Epithelial cell of esophagus (primary cell): ENCODE results near the gene WBP2.

Experiments
- DNase-seq: peaks from one replicate; pipeline ENCODE4 v3.0.0; 2010; ENCODE audit warnings: low read depth
- H3K4me3 ChIP-seq: 2 replicates; pipeline ENCODE4 v1.5.1; 2011; ENCODE audit warnings: mild to moderate bottlenecking, low read length, control low read depth
- CTCF ChIP-seq: IDR thresholded peaks from 2 replicates; pipeline ENCODE4 v1.5.1; 2011; ENCODE audit warnings: low read depth, mild to moderate bottlenecking, low read length, control low read depth, inconsistent platforms; ENCODE audit not compliant: insufficient read depth; ENCODE audit errors: missing control alignments

Gene WBP2

GRCh38 chr17:75831032-75831571 lies 24.0 kb downstream of the WBP2 start:
- no peak overlapping the region for H3K4me3 ChIP-seq
- no peak for DNase-seq
- no peak for TF ChIP-seq CTCF

- no peak for DNase-seq
- no peak overlapping the region for H3K4me3 ChIP-seq
- peak; percentile 37 for TF ChIP-seq CTCF
Observed at GRCh38 chr17:75830164-75831031, 24.7 kb downstream of the WBP2 start.

- no peak overlapping the region for H3K4me3 ChIP-seq
- TF ChIP-seq CTCF, result no peak
- no peak for DNase-seq
Observed at GRCh38 chr17:75829747-75830146, 25.4 kb downstream of the WBP2 start.

- no peak for DNase-seq
- no peak overlapping the region for H3K4me3 ChIP-seq
- no peak for TF ChIP-seq CTCF
Observed at GRCh38 chr17:75828741-75829140, 26.4 kb downstream of the WBP2 start.

GRCh38 chr17:75828076-75828400 lies 27.1 kb downstream of the WBP2 start:
- TF ChIP-seq CTCF, result no peak
- DNase-seq, result no peak
- H3K4me3 ChIP-seq, result no peak overlapping the region

- DNase-seq, result peak; percentile 42
- no peak overlapping the region for H3K4me3 ChIP-seq
- peak; percentile 62 for TF ChIP-seq CTCF
Observed at GRCh38 chr17:75827308-75828075, 27.6 kb downstream of the WBP2 start.
